ENCODE data around the gene CALR.

CALR gene

DNA sequence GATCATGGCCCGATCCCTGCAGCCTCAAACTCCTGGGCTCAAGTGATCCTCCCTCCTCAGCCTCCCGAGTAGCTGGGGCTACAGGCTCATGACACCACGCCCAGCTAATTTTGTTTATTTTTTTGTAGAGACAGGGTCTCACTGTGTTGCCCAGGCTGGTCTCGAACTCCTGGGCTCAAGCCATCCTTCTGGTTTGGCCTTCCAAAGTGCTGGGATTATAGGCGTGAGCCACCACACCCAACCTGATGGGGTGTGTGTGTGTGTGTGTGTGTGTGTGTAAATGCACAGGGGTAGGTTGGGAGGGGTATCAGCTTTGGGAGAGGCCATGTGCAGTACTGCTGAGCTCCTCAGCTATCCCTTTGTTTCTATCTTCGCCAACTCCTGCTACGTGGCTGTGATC, 37.7 kb downstream of the CALR start:
- in situ Hi-C loops (cut with MboI; ENCODE audit: low sequenced_read_pairs), result loop anchor here (25.0 kb wide), 1 partner anchor 611 kb away; no protein-coding TSS in a partner anchor

DNA sequence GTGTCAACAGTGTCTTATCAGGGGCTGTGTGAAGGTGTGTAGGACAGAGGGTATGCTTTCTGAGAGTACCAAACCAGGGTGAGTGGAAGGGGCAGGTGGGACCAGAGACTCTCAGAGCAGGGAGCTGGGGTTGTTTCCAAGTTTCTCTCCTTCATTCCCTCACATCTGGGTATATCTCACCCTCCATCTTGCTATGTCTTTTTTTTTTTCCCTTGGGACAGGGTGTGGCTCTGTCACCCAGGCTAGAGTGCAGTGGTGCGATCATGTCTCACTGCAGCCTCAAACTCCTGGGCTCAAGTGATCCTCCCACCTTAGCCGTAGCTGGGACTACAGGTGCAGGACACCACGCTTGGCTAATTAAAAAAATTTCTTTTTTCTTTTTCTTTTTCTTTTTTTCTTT, 41.6 kb downstream of the CALR start:
- in situ Hi-C loops (cut with MboI; ENCODE audit: low sequenced_read_pairs), result loop anchor here (25.0 kb wide), 1 partner anchor 607 kb away; no protein-coding TSS in a partner anchor

DNA sequence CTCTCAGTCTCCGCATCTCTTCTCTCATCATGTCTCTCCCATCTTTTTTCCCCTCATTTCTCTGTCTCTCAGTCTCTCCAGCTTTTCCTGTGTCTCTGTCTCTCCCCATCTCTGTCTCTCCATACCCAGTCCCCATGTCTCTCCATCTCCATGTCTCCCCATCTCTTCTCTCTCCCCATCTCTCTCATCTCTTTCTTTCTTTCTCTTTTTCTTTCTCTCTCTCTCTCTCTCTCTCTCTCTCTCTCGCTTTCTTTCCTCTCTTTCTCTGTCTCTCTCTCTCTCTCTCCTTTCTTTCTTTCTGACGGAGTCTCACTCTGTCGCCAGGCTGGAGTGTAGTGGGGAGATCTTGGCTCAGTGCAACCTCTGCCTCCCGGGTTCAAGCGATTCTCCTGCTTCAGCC, 44.2 kb downstream of the CALR start:
- in situ Hi-C loops (cut with MboI; ENCODE audit: low sequenced_read_pairs), result loop anchor here (25.0 kb wide), 1 partner anchor 605 kb away; no protein-coding TSS in a partner anchor

DNA sequence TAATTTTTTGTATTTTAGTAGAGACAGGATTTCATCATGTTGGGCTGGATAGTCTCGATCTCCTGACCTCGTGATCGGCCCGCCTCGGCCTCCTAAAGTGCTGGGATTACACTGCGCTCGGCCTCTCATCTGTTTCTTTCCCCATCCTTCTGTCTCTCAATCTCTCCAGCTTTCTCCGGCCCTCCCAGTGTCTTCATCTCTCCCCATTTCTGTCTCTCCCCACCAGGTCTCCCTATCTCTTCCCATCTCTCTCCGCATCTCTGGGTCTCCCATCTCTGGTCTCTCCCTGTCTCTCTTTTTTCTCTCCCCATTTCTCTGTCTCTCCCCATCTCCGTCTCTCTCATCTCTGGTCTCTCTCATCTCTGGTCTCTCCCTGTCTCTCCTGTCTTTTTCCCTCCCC, 44.7 kb downstream of the CALR start:
- in situ Hi-C loops (cut with MboI; ENCODE audit: low sequenced_read_pairs), result loop anchor here (25.0 kb wide), 1 partner anchor 604 kb away; no protein-coding TSS in a partner anchor

DNA sequence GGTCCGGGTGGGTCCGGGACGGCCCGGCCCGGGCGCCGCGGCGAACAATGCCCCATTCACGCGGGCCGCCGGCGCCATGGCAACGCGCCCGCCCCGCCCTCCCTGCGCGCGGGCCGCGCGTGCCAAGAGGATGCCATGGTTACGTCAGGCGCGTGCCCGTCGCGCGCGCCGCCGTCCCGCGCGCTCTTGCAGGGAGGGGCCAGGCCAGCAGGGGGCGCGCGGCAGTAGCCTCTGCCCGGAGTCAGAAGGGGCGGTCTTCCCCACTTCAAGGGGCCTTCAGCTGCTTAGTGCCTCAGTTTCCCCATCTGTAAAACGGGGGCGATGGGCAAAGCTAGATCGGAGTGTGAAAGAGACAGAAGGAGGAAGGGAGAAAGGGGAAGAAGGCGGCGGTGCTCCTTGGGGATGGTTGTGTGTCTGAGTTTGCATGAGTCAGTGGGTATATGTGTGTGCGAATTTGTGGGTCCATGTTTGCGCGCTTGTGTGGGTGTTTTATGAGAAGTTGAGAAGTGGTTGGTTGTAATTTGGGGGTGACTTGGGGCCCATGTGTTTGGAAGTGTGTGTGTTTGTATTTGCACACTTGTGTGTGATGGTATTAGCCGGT, 45.2 kb downstream of the CALR start:
- in situ Hi-C loops (cut with MboI; ENCODE audit: low sequenced_read_pairs), result loop anchor here (25.0 kb wide), 1 partner anchor 604 kb away; no protein-coding TSS in a partner anchor

DNA sequence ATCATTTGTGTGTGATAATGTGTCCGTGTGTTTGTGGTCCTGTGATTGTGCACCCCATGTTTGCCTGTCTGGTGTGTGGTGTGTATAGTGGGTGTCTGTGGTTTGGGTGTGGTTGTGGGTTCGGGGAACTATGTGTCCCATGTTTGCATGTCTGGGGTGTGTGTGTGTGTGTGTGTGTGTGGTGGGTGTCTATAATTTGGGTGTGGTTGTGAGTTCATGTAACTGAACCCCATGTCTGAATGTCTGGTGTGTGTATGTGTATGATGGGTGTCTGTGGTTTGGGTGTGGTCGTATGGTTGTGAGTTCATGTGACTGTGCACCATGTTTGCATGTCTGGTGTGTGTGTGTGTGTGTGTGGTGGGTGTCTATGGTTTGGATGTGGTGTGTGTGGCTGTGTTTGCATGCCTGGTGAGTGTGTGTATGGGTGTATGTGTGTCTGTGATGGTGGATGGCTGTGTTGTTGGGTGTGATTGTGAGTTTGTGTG, 45.8 kb downstream of the CALR start:
- in situ Hi-C loops (cut with MboI; ENCODE audit: low sequenced_read_pairs), result loop anchor here (25.0 kb wide), 1 partner anchor 603 kb away; no protein-coding TSS in a partner anchor

DNA sequence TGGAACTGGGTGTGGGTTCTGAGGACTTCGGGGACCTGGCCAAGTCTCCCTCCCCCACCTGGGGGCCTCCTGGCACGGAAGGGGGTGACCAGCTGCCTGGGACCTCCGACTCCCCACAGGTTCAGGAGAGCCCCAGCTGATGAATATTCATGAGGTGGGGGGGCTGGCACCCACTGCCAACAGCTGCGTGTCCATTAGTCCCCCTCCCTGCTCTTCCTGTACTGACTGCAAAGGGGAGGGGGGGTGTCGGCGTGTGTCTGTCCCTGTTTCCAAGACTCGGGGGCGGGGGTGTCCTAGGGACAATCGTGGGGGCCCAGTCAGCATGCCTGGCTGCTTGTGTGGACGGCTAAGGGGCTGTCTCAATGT, 46.3 kb downstream of the CALR start:
- in situ Hi-C loops (cut with MboI; ENCODE audit: low sequenced_read_pairs), result loop anchor here (25.0 kb wide), 1 partner anchor 603 kb away; no protein-coding TSS in a partner anchor

DNA sequence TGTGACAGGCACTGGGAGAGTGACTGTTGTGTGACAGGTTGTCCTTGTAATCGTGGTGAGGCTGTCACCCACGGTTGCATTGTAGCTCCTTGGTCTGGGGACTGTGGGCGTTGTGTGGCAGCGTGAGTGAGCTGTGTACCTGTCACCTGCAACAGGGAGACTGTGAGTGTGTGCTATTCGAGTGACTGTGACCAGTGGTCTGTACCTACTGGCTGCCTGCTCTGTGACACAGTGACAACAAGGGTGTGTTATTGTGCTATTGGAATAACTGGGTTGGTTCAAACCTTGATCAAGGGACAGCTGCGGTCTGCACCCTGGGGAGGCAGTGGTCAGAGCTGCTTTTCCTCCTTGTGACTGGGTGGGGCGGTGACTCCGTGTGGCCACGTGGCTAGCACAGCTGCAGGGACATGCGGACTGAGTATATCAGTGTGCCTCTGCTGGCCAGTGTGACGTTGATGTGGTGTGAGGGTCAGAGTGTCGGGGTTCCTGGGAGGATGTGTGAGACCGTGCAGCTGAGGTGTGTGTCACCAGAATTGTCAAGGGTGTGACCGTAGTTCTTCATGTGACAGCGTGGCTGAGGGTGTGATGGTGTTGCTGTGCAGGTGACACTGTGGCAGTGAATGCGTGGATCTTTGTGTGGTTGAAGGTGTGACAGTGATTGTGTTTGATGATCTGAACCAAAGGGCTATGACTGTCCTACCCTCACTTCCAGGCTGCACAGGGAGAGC, 46.8 kb downstream of the CALR start:
- in situ Hi-C loops (cut with MboI; ENCODE audit: low sequenced_read_pairs), result loop anchor here (25.0 kb wide), 1 partner anchor 602 kb away; no protein-coding TSS in a partner anchor

DNA sequence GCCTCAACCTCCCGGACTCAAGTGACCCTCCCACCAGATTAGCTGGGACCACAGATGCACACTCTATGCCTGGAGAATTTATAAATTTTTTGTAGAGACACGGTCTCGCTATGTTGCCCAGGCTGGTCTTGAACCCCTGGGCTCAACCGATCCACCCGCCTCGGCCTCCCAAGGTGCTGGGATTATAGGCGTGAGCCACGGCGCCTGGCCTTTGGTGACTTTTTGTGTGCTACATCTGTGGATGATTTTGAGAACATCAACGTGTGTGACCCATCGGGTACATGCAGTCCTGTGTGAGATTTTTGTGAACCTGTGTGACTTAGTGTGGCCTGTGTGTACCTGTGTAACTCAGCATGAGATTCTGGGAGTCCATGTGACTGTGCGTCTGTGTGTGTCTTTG, 48.3 kb downstream of the CALR start:
- in situ Hi-C loops (cut with MboI; ENCODE audit: low sequenced_read_pairs), result loop anchor here (25.0 kb wide), 1 partner anchor 601 kb away; no protein-coding TSS in a partner anchor

DNA sequence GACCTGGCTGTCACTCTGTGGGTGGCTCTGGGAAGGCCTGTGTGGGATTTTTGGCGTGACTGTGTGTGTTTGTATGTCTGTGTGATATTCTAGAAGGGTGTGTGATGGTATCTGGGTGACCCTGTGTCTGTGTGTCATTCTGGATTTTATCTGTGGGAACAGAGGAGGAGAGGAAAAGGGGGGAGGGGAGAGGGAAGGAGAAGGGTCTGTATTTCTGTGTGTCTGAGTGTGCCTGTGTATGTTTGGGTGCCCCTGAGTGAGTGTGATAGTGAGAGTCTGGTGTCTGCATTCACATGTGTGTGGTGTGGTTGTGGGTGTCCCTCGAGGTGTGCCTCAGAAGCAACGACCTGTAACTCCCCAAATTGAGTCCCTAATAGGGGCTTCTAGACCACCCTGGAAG, 48.8 kb downstream of the CALR start:
- in situ Hi-C loops (cut with MboI; ENCODE audit: low sequenced_read_pairs), result loop anchor here (25.0 kb wide), 1 partner anchor 600 kb away; no protein-coding TSS in a partner anchor

DNA sequence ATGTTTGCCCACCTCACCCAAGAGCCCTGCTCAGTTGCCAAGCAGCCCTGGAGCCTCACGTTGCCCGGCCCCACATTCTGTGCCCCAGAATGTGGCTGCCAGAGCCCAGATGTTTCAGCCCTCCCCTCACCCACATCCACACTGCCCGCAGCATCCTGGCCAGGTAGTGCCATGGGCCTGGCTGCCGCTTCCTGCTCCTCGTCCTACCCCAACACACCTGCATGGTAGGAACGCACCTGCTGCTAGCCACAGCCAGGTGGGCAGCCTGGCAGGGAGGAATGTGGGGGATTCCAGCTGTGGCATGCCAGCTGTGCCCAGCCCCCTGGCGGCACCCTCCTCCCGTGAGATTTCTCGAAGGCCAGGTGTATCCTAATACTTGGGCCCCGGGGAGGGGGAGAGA, 49.4 kb downstream of the CALR start:
- in situ Hi-C loops (cut with MboI; ENCODE audit: low sequenced_read_pairs), result loop anchor here (25.0 kb wide), 1 partner anchor 600 kb away; no protein-coding TSS in a partner anchor

DNA sequence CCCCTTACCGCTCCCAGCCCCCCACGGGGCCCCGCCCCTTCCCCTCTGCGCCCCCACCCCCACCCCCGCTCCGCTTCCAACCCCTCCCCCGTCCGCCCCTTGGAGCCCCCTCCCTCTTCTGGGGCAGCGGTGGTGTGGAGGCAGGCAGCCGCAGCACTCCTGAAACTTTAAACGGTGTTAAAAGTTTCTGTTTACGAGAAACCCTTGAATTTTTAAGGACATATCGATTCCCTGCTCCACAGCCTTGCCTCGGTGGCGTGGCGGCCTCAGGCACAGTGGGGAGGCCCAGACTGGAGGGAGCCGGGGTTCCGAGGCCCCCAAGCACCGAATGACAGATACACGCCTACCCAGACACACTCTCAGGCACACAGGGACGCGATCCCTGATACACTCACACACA, 52.0 kb downstream of the CALR start:
- in situ Hi-C loops (cut with MboI; ENCODE audit: low sequenced_read_pairs), result loop anchor here (25.0 kb wide), 1 partner anchor 597 kb away; no protein-coding TSS in a partner anchor

DNA sequence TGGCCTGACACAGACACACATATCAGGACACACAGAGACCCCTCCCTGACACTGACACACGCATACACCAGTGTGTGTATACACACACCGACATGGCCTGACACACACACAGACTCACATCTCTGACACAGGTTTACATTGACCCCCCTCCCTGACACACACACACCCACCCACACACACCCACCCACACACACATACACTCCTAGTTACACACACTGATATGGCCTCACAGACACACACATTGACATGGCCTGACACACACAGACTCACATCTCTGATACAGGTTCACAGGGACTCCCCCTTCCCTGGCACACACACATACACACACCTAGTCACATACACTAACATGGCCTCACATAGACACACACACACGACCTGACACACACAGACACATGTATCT, 52.4 kb downstream of the CALR start:
- in situ Hi-C loops (cut with MboI; ENCODE audit: low sequenced_read_pairs), result loop anchor here (25.0 kb wide), 1 partner anchor 596 kb away; no protein-coding TSS in a partner anchor

DNA sequence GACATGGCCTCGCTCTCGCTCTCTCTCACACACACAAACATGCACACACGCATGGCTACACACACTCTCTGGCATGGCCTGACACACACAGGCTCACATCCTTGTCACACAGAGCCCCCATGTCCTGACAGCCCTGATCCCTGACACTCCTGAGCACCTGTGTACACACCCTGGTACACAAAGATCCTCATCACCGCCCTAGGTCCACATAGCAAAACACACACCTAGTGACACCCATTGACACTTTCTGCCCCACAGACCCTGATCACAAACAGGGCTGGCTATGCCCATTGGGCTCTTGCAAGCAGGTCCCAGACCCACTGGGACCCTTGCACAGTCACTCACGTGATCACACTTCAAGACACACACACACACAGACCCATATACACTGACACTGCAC, 52.9 kb downstream of the CALR start:
- in situ Hi-C loops (cut with MboI; ENCODE audit: low sequenced_read_pairs), result loop anchor here (25.0 kb wide), 1 partner anchor 596 kb away; no protein-coding TSS in a partner anchor

DNA sequence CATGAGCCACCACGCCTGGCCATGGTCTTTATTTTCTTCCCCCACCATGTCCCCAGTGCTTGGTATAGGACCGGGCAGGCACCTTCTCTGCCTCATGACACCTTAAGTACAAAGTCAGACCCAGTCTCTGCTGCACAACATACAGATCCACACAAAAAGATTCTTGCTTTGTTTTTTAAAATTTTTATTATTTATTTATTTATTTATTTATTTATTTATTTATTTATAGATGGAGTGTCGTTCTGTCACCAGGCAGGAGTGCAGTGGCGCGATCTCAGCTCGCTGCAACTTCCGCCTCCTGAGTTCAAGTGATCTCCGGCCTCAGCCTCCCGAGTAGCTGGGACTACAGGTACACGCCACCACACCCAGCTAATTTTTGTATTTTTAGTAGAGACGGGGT, 54.3 kb downstream of the CALR start:
- in situ Hi-C loops (cut with MboI; ENCODE audit: low sequenced_read_pairs), result loop anchor here (25.0 kb wide), 1 partner anchor 595 kb away; no protein-coding TSS in a partner anchor

DNA sequence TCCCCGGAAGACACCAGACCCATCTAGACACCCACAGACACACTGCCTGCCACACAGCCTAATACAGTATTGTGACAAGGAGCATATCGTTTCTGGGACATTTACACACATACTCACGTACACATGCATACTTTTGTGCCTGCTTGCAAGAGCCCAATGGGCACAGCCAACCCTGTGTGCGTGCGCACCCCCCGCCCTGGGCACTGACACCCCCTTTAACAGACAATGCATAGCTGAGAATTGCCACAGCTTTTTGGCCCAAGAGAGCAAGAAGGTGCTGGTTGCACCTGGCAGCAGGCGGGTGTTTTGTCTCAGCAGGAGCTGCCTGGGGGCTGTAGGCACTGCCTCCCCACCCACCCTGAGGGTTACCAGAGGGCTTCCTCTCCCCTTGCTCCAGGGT, 55.2 kb downstream of the CALR start:
- in situ Hi-C loops (cut with MboI; ENCODE audit: low sequenced_read_pairs), result loop anchor here (25.0 kb wide), 1 partner anchor 594 kb away; no protein-coding TSS in a partner anchor

Measured in HL-60/S4 treated with phorbol 12-myristate 13-acetate at 8.2 ng/mL for 4 days and 3 days (cell line).